A549 (cell line): ENCODE measurements around the gene NOXA1.

Experiments used
- CBX2 ChIP-seq: fragments of 200-600 bp; sonication (generic); IDR thresholded peaks from 2 replicates; pipeline ENCODE4 v1.6.1; 2016; ENCODE audit warnings: low read depth, mild to moderate bottlenecking, borderline replicate concordance
- CEBPB ChIP-seq, 2 experiments: fragments of >200 bp in 1 of 2; sonication (Bioruptor Twin) in 1 of 2; formaldehyde crosslinking in 1 of 2; IDR thresholded peaks; 2 replicates each; pipeline ENCODE4 v1.6.1; 2012 to 2016
- CTCF ChIP-seq: fragments of >200 bp; sonication (Bioruptor Twin); formaldehyde crosslinking; IDR thresholded peaks from 3 replicates; pipeline ENCODE4 v1.5.1; 2016
- E2F6 ChIP-seq: IDR thresholded peaks from 2 replicates; pipeline ENCODE4 v1.6.1; 2012; ENCODE audit warnings: low read depth, borderline replicate concordance
- EP300 ChIP-seq, 2 experiments: fragments of >200 bp; sonication (Bioruptor Twin); formaldehyde crosslinking; IDR thresholded peaks; 2 replicates in 1 of 2; 3 replicates in 1 of 2; pipeline ENCODE4 v1.6.1; 2016 to 2017
- HMGXB4 ChIP-seq: fragments of 250-450 bp; sonication (Bioruptor Pico); IDR thresholded peaks from 2 replicates; pipeline ENCODE4 v1.5.0; 2021; ENCODE audit warnings: mild to moderate bottlenecking, moderate library complexity, borderline replicate concordance
- HOXA7 ChIP-seq: fragments of 250-450 bp; sonication (Bioruptor Pico); IDR thresholded peaks from 2 replicates; pipeline ENCODE4 v1.5.0; 2020; ENCODE audit warnings: mild to moderate bottlenecking, moderate library complexity
- KDM1A ChIP-seq: fragments of 200-600 bp; sonication (generic); IDR thresholded peaks from 2 replicates; pipeline ENCODE4 v1.6.1; 2016; ENCODE audit warnings: low read depth, mild to moderate bottlenecking
- POLR2A ChIP-seq: IDR thresholded peaks from 2 replicates; pipeline ENCODE4 v1.6.1; 2012; ENCODE audit warnings: mild to moderate bottlenecking, low read length
- RARB ChIP-seq: fragments of 250-450 bp; sonication (Bioruptor Pico); IDR thresholded peaks from 2 replicates; pipeline ENCODE4 v1.8.0; 2021; ENCODE audit warnings: mild to moderate bottlenecking, moderate library complexity

GRCh38 chr9:137374131-137374845 is 48.9 kb upstream of the NOXA1 start:
- no peak for TF ChIP-seq HOXA7 (CRISPR knock-in tag)
- no peak for TF ChIP-seq EP300 (IDR thresholded peaks at IDR 0.05)
- no peak for TF ChIP-seq CTCF
- no peak for TF ChIP-seq HMGXB4 (CRISPR knock-in tag)
- no peak for TF ChIP-seq KDM1A
- TF ChIP-seq CBX2, result no peak
- no peak for TF ChIP-seq POLR2A
- TF ChIP-seq CEBPB (IDR thresholded peaks at IDR 0.05), result no peak
- TF ChIP-seq E2F6, result no peak
- TF ChIP-seq RARB (CRISPR knock-in tag), result no peak
